Epithelial cell of prostate (primary cell): ENCODE results near the gene VMAC.
"Not testable (repeated sequence)": the region's sequence is repeated elsewhere in the genome, so short reads cannot be mapped to it uniquely, and the experiment has no call there.

Experiments used
- DNase-seq: peaks from one replicate; pipeline ENCODE4 v3.0.0-alpha.2; 2011; ENCODE audit warnings: low read depth, low spot score
- H3K27ac ChIP-seq: fragments of 450-650 bp; 2 replicates; pipeline ENCODE4 v1.5.1; 2017; ENCODE audit warnings: mild to moderate bottlenecking

Gene VMAC

DNA sequence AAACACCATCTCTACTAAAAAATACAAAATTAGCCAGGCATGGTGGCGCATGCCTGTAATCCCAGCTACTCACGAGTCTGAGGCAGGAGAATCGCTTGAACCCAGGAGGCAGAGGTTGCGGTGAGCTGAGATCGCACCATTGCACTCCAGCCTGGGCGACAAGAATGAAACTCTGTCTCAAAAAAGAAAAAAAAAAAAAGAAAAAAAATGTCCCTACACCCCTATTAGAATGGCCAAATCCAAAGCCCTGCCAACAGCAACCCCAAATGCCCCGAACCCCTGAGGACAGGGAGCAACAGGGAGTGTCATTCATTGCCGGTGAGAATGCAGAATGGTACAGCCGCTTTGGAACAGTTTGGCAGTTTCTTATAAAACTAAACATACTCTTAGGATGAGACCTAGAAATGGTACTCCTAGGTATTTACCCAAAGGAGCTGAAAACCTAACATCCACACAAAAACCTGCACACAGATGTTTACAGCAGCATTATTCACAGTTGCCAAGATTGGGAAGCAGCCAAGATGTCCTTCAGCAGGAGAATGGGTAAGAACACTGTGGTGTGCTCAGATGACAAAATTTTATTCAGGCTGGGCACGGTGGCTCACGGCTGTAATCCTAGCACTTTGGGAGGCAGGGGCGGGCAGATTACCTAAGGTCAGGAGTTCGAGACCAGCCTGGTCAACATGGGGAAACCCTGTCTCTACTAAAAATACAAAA is 21.4 kb upstream of the VMAC start:
- not testable (repeated sequence) for DNase-seq, H3K27ac ChIP-seq

DNA sequence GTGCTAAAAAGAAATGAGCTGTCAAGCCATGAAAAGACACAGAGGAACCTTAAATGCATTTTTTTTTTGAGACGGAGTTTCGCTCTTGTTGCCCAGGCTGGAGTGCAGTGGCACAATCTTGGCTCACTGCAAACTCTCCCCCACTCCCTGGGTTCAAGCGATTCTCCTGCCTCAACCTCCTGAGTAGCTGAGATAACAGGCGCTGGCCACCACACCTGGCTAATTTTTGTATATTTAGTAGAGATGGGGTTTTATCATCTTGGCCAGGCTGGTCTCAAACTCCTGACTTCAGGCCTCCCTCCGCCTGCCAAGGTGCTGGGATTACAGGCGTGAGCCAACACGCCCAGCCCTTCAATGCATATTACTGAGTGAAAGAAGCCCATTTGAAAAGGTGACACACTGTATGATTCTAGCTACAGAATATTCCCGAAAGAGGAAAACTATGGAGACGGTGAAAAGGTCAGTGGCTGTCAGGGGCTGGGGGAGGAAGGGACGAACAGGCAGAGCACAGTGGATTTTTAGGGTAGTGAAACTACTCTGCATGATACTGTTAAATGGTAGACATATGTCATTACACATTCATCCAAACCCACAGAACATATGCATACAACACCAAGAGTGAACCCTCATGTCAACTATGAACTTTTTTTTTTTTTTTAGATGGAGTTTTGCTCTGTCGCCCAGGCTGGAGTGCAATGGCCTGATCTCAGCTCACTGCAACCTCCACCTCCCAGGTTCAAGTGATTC is 20.4 kb upstream of the VMAC start:
- not testable (repeated sequence) for DNase-seq, H3K27ac ChIP-seq

DNA sequence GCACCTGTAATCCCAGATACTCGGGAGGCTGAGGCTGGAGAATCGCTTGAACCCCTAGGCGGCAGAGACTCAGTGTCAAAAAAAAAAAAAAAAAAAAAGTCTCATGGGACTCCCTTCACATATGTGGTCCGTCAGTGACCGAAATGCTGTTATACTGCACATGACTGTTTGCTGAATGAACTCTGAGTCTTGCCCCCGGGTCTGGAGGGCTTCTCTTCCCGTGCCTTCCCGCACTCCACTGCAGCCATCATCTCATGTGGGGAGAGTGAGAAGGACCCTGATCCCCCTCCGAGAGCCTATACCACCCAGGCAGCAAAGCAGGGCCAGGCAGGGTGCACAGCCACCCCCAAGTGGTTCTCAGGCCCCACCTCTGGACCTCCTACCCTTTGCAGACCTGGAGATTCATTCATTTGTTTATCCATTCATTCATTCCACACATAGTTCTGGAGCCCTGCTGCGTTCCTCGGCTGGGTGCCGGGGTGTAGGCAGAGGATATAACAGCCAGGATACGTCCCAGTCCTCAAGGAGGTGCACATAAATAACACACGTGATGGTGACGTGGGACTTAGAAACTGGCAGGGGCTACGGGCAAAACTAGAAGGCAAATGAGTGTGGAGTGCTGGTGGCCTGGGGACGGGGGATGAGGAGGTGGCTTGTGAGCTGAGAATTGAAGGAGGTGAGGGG is 15.2 kb upstream of the VMAC start:
- no peak for DNase-seq
- H3K27ac ChIP-seq, result no peak overlapping the region

DNA sequence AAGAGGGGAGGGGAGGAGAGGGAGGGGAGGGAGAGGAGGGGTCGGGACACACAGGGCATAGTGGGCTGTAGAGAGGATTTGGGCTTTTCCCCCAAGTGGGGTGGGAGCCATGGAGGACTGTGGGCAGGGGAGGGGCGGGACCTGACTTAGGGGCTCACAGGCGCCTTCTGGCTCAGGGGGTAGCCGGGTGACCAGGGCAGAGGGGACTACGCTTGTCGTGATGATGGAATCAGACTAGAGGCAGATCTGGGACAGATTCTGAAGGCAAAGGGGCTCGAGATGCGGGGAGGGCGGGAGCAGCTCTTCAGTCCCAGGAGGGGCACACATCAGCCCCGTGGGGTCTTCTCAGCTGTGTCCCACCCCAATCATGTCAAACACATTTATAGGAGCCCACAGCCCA is 14.6 kb upstream of the VMAC start:
- no peak overlapping the region for H3K27ac ChIP-seq
- no peak for DNase-seq

DNA sequence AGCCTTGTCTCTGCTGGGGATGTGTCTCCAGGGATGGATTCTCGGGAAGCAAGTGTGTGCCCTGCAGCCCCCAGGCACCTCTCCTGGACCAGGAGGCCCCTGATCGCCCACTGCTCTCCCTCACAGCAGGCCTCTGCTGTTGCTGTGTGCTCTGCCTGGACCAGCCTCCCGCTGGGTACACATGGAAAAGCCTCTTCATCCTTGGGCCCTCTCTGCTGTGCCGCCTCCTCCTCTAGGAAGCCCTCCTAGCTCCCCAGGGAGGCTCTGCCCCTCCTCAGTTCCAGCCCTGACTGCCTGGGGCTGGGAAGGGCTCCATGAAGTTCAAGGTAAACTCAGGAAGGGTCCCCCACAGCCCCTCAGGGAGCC is 13.1 kb upstream of the VMAC start:
- no peak overlapping the region for H3K27ac ChIP-seq
- no peak for DNase-seq

DNA sequence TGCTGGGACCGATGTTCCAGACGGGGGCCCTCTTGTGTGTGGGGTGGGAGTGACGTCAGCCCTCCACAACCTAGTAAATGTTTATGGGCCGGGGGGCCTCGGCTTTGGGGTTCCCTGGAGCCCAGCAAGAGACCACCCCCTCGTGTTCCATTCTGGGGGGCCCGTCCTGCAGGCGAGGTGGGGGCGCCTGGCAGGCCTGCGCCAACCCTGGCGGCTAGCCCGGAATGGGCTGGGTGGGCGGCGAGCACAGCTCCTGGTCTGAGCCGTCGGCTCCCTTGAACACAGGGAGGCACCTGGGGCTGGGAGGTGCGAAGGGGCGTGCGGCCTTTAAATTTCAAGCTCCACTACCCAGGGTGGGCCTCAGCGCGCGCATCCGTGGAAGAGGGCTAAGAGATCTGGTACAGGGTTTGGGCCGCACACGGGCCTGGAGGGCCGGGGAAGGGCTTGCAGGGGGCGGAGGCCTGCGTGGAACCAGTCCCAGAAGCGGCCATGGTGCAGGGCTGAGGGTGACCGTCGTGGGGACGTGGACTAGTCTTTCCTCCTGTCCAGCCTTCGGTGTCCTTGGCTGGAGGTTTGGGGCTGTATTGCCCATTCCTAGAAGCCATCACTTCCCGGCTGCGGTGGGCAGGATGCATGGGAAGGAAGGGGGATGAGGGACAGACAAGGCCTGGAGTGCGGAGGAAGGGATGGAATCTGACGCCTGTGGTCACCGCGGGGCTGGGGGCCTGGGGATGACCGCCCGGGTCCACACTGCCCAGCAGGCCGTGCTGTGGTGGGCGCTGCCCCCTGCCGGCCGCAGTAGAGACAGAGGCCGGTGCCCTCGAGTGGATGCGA is 12.5 kb upstream of the VMAC start:
- H3K27ac ChIP-seq, result no peak overlapping the region
- DNase-seq, result no peak

DNA sequence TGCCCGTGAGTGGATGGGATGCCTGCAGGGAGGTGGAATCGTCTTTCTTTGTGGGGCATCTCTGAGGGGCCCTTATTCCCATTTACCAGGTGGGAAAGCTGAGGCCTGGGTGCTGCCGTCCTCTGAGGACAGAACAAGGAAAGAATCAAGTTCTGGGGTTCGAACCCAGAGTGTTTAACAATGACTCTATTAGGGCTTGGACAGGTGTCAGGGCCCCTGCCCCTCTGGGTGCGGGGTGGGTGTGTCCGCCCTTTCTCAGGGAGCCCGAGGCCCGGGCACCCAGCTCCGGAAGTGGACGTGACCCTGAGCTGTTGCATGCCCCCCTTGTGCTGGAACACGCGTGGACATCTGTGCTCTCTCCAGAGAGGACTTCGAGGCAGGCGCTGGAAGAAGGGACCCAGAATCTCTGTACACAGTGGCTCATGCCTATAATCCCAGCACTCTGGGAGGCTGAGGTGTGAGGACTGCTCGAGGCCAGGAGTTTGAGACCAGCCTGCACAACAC is 11.8 kb upstream of the VMAC start:
- DNase-seq, result no peak
- no peak overlapping the region for H3K27ac ChIP-seq

DNA sequence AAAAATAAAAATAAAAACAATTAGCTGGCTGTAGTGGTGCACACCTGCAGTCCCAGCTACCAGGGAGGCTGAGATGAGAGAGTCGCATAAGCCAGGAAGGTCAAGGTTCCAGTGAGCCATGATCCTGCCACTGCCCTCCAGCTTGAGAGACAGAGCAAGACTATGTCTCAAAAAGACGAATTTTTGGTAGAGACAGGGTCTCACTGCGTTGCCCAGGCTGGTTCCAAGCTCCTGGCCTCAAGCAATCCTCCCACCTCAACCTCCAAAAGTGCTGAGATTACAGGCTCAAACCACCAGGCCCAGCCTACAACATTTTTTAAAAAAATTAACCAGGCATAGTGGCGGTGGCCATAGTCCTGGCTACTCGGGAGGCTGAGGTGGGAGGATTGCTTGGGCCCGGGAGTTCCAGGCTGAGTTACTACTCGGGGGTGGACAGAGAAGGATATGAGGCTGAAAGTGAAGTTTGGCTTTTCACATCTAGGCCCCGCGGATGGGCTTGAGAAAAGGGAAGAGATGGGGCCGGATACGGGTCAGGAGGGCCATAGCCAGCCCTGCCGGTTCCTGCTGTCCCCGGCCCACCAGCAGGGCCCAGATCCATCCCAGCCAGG is 11.3 kb upstream of the VMAC start:
- DNase-seq, result no peak
- no peak overlapping the region for H3K27ac ChIP-seq

DNA sequence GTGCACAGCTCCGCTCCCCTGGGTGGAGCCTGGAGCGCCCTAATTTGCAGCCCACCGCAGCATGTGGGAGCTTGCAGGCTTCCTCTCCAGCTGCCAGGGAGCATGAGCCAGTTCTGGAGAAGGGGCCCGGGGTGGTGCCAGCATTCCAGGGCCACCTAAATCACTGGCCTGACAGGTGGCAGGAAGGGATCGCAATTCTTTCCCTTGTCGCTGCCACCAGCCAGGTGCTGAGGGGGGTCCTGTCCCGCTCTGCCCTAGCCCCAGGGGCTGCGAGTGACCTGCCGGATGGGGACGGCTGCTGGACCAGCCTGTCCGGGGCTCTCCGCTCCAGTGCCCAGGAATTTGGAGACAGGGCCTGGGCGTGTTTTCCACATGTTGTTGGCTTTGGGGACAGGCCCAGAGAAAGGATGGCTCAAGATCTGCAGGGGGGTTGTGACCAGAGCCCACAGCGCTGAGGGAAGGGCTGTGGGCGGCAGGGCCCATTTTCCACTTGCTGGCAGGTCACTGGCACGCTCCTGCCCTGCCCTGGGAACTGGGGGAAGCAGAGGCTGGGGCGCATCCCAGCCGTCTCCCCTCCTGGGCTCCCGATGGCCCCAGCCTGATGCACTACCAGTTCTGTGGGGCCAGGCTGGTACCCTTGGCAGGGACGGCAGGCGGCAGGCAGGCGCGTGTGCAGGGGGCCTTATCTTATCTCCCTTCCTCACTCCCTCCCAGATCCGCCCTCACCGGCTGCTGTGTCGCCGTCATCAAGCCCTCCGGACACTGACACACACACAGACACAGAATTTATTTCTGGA is 10.6 kb upstream of the VMAC start:
- DNase-seq, result no peak
- no peak overlapping the region for H3K27ac ChIP-seq

DNA sequence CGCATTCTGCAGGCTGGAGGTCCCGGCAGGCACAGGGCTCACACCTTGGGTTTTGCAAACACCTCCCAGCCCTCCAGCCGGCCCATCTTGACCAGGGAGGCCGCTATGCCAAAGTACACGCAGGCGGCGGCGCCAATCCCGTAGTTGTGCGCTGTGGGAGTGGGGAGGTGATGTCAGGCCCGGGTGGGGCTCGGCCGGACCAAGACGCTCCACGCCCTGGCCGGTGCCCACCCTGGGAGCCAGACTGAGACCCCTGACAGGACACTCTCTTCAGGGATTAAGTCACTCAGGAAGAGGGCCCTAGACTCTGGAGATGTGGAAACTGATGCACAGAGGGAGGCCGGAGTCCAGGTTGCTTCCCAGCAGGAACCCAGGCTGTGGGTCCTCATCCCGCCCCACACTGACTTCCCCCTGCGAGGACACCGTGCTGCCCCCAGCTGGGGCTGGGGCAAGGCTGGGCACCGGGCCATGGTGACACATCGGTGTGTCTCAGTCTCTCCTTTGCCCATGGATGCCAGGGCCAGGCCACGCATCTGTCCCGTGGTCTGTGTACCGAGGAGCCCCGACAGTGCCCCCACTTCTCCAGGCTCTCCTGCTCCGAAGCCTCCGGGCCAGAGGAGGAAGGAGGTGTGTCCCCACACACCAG is 9.8 kb upstream of the VMAC start:
- H3K27ac ChIP-seq, result no peak overlapping the region
- no peak for DNase-seq

DNA sequence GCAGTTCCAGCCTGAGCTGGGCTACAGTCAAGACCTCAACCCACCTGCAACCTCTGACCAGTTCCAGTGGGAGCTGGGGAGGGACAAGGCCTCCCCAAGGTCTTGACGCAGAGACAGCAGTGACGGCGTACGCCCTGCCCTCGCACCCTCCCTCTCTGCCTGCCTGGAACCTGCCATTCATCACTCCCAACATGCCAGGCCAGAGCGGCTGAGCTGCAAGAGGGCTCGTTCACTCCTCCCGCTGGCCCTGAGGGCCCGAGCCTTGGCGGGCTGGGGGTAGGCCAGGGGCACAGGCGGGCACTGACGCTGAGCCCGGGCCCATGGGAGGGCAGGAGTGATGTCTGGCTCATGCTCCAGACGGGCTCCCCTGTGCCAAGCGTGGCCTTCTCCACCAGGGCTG is 9.3 kb upstream of the VMAC start:
- H3K27ac ChIP-seq, result no peak overlapping the region
- DNase-seq, result no peak

DNA sequence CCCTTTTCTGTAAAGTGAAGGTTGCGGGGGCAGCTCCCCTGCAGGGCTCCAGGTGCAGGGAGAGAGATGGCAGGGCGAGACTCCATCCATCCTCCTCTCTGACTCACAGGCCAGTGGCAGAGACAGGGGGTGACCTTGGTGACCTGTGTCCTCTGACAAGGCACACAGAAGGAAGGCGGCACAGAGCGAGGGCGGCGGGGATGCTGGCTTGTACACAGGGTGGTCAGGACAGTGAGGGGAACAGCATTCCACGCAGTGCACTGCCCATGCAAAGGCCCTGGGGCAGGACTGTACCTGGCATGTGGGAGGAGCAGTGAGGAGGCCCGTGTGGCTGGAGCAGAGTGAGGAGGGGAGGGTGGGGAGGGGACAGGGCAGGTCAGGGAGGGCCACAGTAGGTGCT is 8.8 kb upstream of the VMAC start:
- DNase-seq, result no peak
- no peak overlapping the region for H3K27ac ChIP-seq

DNA sequence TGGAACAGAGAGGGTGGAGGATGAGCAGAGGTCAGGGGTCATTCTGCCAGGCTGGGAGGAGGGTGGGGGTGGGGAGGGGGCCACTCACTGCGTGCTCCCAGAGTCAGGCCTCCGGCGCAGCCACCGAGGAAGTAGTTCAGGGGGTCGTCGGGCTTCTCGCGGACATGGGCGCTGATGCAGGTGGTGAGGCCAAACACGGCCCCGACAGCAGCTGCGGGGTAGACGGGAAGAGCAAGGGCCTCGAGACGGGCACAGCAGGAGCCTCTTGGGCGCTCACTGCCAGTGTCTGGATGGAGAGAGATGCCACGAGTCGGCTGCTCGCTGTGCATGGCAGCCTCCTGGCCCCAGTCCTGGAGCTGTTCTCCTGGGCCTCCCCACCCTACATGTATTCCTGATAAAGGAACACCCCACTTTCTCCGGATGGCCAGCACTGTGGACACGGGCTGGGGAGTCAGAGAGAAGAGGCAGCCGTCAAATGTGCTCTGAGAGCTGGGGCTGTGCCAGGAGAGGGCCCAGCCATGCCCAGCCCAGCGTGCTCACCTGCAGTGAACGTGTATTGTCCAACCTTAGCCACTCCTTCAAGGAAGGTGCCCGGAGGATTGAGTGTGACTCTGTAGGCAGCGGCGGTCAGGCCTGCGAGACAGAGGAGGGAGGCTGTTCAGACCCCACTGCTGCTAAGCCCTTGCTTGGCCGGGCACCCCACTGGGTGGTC is 8.2 kb upstream of the VMAC start:
- no peak overlapping the region for H3K27ac ChIP-seq
- DNase-seq, result no peak

DNA sequence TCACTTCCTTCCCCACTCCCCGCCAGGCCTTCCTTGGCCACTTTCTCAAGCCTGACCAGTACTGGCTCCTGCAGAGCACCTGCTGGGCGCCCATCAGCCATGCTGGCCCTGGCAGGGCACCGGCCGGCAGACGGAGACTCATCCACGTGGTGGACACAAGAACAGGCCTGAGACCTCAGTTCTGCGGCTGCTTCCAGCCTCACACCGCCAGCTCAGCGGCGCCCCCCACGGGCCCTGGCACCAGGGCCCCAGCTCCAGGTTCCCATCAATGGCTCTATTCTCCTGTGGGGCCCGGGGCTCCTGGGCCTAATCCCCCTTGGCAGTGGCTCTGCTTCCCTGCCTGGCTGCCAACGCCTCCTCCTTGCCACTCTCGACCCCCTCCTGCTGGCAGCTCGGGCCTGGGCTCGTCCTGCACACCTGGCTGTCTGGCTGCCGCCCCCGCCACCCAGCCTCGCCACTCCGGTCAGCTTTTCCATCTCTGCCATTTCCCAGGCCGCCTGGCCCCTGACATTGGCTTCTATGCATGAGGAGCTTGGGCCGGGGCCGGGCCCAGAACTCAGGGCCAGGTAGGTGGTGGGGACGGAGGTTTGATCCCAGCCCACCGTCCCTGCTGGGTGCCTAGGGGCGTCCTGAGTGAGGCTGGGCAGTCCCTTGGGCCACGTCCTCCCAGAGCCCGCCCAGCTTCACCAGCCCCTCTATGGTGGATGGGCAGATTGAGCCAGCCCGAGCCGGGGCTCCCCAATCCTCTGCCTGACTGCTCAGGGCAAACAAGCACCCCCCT is 7.3 kb upstream of the VMAC start:
- H3K27ac ChIP-seq, result no peak overlapping the region
- DNase-seq, result no peak

DNA sequence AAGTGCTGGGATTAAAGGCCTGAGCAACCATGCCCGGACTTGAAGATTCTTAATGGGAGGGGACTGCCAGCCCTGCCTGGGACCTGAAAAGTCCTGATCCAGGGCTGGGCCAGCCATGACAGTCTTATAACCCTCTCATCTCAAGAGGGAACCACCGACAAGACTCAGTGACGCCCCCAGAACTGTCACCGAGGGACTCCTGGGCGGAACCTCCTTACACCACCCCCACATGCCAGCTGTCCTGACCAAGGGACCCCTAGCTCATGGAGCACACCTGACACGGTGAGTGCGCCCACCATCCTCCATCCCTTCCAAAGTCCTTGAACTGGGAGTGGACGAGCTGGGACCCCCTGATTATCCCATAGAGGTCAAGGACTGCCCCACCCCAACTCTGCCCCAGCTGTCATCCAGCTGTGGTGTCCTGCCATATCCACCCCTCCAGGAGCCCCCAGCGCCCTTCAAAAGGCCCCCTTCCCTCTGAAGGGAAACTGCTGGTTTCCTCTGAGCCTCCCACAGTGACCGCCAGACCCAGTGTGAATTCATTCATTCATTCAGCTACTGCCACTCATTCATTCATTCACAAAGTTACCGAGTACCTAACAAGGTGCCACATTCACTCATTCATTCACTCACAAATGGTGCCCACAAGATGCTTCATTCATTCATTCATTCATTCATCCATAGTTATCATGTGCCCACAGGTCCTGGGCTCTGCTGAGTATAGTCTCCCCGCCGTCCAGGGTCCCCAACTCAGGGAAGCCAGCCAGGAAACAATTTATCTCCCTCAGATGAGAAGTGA is 4.7 kb upstream of the VMAC start:
- DNase-seq, result no peak
- no peak overlapping the region for H3K27ac ChIP-seq

DNA sequence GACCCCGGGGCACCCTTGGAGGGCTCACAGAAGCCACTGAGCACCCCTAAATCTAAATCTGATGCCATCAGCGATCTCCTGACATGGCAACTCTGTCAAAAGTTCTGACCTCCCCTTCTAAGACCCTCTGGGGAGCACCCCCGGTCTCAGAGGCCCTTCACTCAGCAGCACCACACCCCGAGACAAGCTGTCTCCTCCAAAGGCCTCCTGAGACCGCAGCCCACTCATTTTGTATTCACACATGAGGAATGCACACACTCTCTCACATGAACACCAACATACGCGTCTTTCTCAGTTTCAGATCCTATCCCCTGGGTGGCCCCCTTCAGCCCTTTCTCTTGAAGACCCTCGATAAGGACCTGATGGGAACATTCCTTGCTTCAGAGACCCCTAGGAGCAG is 3.7 kb upstream of the VMAC start:
- no peak for DNase-seq

More for the DNA sequence above, 3.7 kb upstream of the VMAC start:
- H3K27ac ChIP-seq, result no peak overlapping the region
